ENCODE measurements around the gene TM9SF4.

TM9SF4 gene

GRCh38 chr20:32126919-32127318 is 17.4 kb downstream of the TM9SF4 start:
- DNase-seq (ENCODE audit: low read depth in 2 of 2, low spot score in 1 of 2): no peak

- no peak for DNase-seq (ENCODE audit: low read depth in 2 of 2, low spot score in 1 of 2)
Measured at GRCh38 chr20:32127347-32127746, 17.8 kb downstream of the TM9SF4 start.

GRCh38 chr20:32128167-32128566 is 18.7 kb downstream of the TM9SF4 start:
- DNase-seq (ENCODE audit: low read depth in 2 of 2, low spot score in 1 of 2): no peak

- DNase-seq (ENCODE audit: low read depth in 2 of 2, low spot score in 1 of 2): no peak
Measured at GRCh38 chr20:32129863-32130262, 20.3 kb downstream of the TM9SF4 start.

GRCh38 chr20:32130352-32130751 is 20.8 kb downstream of the TM9SF4 start:
- no peak for DNase-seq (ENCODE audit: low read depth in 2 of 2, low spot score in 1 of 2)

GRCh38 chr20:32130965-32131364 is 21.5 kb downstream of the TM9SF4 start:
- DNase-seq (ENCODE audit: low read depth in 2 of 2, low spot score in 1 of 2): no peak

- DNase-seq (ENCODE audit: low read depth in 2 of 2, low spot score in 1 of 2): no peak
Measured at GRCh38 chr20:32132911-32133549, 23.5 kb downstream of the TM9SF4 start.

GRCh38 chr20:32134026-32134425 is 24.5 kb downstream of the TM9SF4 start:
- DNase-seq (ENCODE audit: low read depth in 2 of 2, low spot score in 1 of 2): no peak

- no peak for DNase-seq (ENCODE audit: low read depth in 2 of 2, low spot score in 1 of 2)
Measured at GRCh38 chr20:32135983-32136515, 26.5 kb downstream of the TM9SF4 start.

- DNase-seq (ENCODE audit: low read depth in 2 of 2, low spot score in 1 of 2): no peak
Measured at GRCh38 chr20:32138921-32139320, 29.4 kb downstream of the TM9SF4 start.

- DNase-seq (ENCODE audit: low read depth in 2 of 2, low spot score in 1 of 2): no peak
Measured at GRCh38 chr20:32139947-32140346, 30.4 kb downstream of the TM9SF4 start.

GRCh38 chr20:32140603-32141002 is 31.1 kb downstream of the TM9SF4 start:
- no peak for DNase-seq (ENCODE audit: low read depth in 2 of 2, low spot score in 1 of 2)

- DNase-seq (ENCODE audit: low read depth in 2 of 2, low spot score in 1 of 2): no peak
Measured at GRCh38 chr20:32141465-32141980, 32.0 kb downstream of the TM9SF4 start.

- DNase-seq (ENCODE audit: low read depth in 2 of 2, low spot score in 1 of 2): no peak
Measured at GRCh38 chr20:32142088-32142487, 32.6 kb downstream of the TM9SF4 start.

- no peak for DNase-seq (ENCODE audit: low read depth in 2 of 2, low spot score in 1 of 2)
Measured at GRCh38 chr20:32142991-32143390, 33.5 kb downstream of the TM9SF4 start.

GRCh38 chr20:32144898-32145662 is 35.6 kb downstream of the TM9SF4 start:
- DNase-seq (ENCODE audit: low read depth in 2 of 2, low spot score in 1 of 2): no peak

- DNase-seq (ENCODE audit: low read depth in 2 of 2, low spot score in 1 of 2): no peak
Measured at GRCh38 chr20:32149566-32150170, 40.2 kb downstream of the TM9SF4 start.

- no peak for DNase-seq (ENCODE audit: low read depth in 2 of 2, low spot score in 1 of 2)
Measured at GRCh38 chr20:32150291-32150848, 40.9 kb downstream of the TM9SF4 start.

GRCh38 chr20:32152421-32153155 is 43.1 kb downstream of the TM9SF4 start:
- no peak for DNase-seq (ENCODE audit: low read depth in 2 of 2, low spot score in 1 of 2)

GRCh38 chr20:32153156-32153665 is 43.7 kb downstream of the TM9SF4 start:
- DNase-seq (ENCODE audit: low read depth in 2 of 2, low spot score in 1 of 2): no peak

GRCh38 chr20:32153771-32154170 is 44.3 kb downstream of the TM9SF4 start:
- DNase-seq (ENCODE audit: low read depth in 2 of 2, low spot score in 1 of 2): no peak
